SK-N-SH treated with all-trans-retinoic acid at 6 μM for 48 hours (cell line): ENCODE measurements around the gene DCAF15.

Experiments
- ATAC-seq: fragments of 200-7000 bp; cut with Tn5 transposase; 3 replicates; pipeline ENCODE4 v1.9.1; 2020; ENCODE audit warnings: mild to moderate bottlenecking, moderate library complexity
- ARNTL ChIP-seq: fragments of 450-650 bp; formaldehyde crosslinking; IDR thresholded peaks from 2 replicates; pipeline ENCODE4 v1.5.0; 2020; ENCODE audit warnings: low read depth, mild to moderate bottlenecking, moderate library complexity, borderline replicate concordance
- BACH2 ChIP-seq: fragments of 250-450 bp; sonication (Bioruptor Pico); IDR thresholded peaks from 2 replicates; pipeline ENCODE4 v1.9.0; 2021; ENCODE audit warnings: mild to moderate bottlenecking, borderline replicate concordance
- CSDC2 ChIP-seq: fragments of 250-450 bp; sonication (Bioruptor Pico); IDR thresholded peaks from 2 replicates; pipeline ENCODE4 v1.5.0; 2020; ENCODE audit warnings: mild to moderate bottlenecking, moderate library complexity
- ISL1 ChIP-seq: fragments of 250-450 bp; sonication (Bioruptor Pico); IDR thresholded peaks from 2 replicates; pipeline ENCODE4 v2.1.2; 2022; ENCODE audit warnings: mild to moderate bottlenecking, moderate library complexity
- OSR1 ChIP-seq: fragments of 250-450 bp; sonication (Bioruptor Pico); IDR thresholded peaks from 2 replicates; pipeline ENCODE4 v1.8.0; 2022; ENCODE audit warnings: moderate library complexity, mild to moderate bottlenecking, inconsistent platforms
- PPARA ChIP-seq: fragments of 250-450 bp; sonication (Bioruptor Pico); IDR thresholded peaks from 2 replicates; pipeline ENCODE4 v1.5.0; 2020; ENCODE audit warnings: mild to moderate bottlenecking, borderline replicate concordance
- RARB ChIP-seq: fragments of 250-450 bp; sonication (Bioruptor Pico); IDR thresholded peaks from 2 replicates; pipeline ENCODE4 v1.8.0; 2021; ENCODE audit warnings: mild to moderate bottlenecking, moderate library complexity
- TCF4 ChIP-seq: fragments of 250-450 bp; sonication (Bioruptor Pico); IDR thresholded peaks from 2 replicates; pipeline ENCODE4 v1.8.0; 2021; ENCODE audit warnings: mild to moderate bottlenecking, moderate library complexity, borderline replicate concordance
- ZC3H10 ChIP-seq: fragments of 250-450 bp; sonication (Bioruptor Pico); IDR thresholded peaks from 2 replicates; pipeline ENCODE4 v1.5.1; 2021; ENCODE audit warnings: mild to moderate bottlenecking, moderate library complexity
- ZNF565 ChIP-seq: fragments of 450-650 bp; formaldehyde crosslinking; conservative IDR thresholded peaks from 2 replicates; pipeline ENCODE4 v1.5.0; 2020; ENCODE audit warnings: low read depth, mild to moderate bottlenecking, moderate library complexity
- ZNF70 ChIP-seq: fragments of 450-650 bp; formaldehyde crosslinking; IDR thresholded peaks from 2 replicates; pipeline ENCODE4 v1.5.0; 2020; ENCODE audit warnings: mild to moderate bottlenecking, moderate library complexity
- TF ChIP-seq, protein P1 (sequence below): fragments of 250-450 bp; sonication (Bioruptor Pico); IDR thresholded peaks from 2 replicates; pipeline ENCODE4 v1.5.0; 2020; ENCODE audit warnings: mild to moderate bottlenecking, moderate library complexity
- TF ChIP-seq, protein P2 (sequence below): fragments of 250-450 bp; sonication (Bioruptor Pico); IDR thresholded peaks from 2 replicates; pipeline ENCODE4 v1.5.1; 2020; ENCODE audit warnings: low read depth, mild to moderate bottlenecking, moderate library complexity
- TF ChIP-seq, protein P3 (sequence below): fragments of 250-450 bp; sonication (Bioruptor Pico); IDR thresholded peaks from 2 replicates; pipeline ENCODE4 v1.8.0; 2021; ENCODE audit warnings: low read depth, mild to moderate bottlenecking, moderate library complexity, borderline replicate concordance
- TF ChIP-seq, protein P4 (sequence below): fragments of 250-450 bp; sonication (Bioruptor Pico); IDR thresholded peaks from 2 replicates; pipeline ENCODE4 v1.5.1; 2021; ENCODE audit warnings: mild to moderate bottlenecking, moderate library complexity

The DCAF15 gene, protein sequence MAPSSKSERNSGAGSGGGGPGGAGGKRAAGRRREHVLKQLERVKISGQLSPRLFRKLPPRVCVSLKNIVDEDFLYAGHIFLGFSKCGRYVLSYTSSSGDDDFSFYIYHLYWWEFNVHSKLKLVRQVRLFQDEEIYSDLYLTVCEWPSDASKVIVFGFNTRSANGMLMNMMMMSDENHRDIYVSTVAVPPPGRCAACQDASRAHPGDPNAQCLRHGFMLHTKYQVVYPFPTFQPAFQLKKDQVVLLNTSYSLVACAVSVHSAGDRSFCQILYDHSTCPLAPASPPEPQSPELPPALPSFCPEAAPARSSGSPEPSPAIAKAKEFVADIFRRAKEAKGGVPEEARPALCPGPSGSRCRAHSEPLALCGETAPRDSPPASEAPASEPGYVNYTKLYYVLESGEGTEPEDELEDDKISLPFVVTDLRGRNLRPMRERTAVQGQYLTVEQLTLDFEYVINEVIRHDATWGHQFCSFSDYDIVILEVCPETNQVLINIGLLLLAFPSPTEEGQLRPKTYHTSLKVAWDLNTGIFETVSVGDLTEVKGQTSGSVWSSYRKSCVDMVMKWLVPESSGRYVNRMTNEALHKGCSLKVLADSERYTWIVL

DNA sequence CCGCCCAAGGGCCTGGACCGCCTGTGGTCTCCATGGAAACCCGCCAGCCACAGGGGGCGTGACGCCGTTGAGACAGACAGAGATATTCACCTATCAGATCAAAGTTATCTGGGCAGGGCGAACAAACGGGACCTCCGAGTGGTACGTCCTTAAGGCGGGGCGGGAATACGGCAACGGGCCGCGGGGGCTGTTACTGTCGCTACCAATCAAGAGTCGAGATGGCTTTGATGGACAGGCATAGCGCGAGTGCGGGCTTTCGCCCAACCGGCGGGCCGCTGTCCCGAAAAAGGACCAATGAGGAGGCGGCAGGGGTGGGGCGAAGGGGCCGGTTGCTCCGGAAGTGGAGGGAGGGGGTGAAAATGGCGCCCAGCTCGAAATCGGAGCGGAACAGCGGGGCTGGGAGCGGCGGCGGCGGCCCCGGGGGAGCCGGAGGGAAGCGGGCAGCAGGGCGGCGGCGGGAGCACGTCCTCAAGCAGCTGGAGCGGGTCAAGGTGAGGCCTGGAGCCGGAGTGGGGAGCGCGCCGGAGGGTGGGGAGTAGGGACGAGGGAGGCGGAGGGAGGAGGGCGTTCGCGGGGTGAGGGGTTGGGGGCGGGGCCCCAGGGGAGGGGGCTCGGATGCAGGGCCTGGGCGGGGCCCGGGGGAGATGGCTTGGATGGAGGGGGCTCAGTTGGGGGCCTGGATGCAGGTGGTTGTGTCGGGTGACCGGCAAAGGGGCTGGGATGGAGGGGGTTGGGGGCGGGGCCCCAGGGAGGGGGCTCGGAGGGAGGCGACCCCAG lies at the start of gene DCAF15:
Gene DCAF15 (plus strand): TSS at position 356 of the 777 bp plus-strand sequence. CDS start 4 bp downstream, at position 360.
- TF ChIP-seq ISL1 (no peak), BACH2 (CRISPR knock-in tag) (no peak), ARNTL (CRISPR knock-in tag) (no peak)
- peak; percentile 97 for ATAC-seq

DNA sequence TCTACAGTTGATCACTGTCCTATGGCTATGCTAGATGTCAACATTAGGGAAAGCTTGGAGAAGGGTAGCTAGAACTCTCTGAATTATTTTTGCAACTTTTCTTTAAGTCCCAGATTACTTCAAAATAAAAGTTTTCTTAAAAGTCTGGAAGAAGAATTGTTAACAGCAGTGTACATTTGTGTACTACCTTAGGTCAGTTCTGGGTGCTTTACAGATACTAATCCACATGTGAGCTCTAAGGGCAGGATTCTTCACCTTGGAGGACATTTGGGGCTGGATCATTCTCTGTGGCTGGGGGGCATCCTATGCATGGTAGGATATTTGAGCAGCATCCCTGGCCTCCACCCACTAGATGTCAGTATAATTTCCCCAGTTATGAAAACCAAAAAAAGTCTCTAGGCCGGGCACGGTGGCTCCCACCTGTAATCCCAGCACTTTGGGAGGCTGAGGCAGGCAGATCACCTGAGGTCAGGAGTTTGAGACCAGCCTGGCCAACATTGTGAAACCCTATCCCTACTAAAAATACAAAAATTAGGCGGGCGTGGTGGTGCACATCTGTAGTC lies 49.2 kb upstream of the DCAF15 start:
- no peak for ATAC-seq
- TF ChIP-seq, protein P1, sequence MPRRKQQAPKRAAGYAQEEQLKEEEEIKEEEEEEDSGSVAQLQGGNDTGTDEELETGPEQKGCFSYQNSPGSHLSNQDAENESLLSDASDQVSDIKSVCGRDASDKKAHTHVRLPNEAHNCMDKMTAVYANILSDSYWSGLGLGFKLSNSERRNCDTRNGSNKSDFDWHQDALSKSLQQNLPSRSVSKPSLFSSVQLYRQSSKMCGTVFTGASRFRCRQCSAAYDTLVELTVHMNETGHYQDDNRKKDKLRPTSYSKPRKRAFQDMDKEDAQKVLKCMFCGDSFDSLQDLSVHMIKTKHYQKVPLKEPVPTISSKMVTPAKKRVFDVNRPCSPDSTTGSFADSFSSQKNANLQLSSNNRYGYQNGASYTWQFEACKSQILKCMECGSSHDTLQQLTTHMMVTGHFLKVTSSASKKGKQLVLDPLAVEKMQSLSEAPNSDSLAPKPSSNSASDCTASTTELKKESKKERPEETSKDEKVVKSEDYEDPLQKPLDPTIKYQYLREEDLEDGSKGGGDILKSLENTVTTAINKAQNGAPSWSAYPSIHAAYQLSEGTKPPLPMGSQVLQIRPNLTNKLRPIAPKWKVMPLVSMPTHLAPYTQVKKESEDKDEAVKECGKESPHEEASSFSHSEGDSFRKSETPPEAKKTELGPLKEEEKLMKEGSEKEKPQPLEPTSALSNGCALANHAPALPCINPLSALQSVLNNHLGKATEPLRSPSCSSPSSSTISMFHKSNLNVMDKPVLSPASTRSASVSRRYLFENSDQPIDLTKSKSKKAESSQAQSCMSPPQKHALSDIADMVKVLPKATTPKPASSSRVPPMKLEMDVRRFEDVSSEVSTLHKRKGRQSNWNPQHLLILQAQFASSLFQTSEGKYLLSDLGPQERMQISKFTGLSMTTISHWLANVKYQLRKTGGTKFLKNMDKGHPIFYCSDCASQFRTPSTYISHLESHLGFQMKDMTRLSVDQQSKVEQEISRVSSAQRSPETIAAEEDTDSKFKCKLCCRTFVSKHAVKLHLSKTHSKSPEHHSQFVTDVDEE = no peak
- no peak for TF ChIP-seq OSR1
- TF ChIP-seq, protein P2, sequence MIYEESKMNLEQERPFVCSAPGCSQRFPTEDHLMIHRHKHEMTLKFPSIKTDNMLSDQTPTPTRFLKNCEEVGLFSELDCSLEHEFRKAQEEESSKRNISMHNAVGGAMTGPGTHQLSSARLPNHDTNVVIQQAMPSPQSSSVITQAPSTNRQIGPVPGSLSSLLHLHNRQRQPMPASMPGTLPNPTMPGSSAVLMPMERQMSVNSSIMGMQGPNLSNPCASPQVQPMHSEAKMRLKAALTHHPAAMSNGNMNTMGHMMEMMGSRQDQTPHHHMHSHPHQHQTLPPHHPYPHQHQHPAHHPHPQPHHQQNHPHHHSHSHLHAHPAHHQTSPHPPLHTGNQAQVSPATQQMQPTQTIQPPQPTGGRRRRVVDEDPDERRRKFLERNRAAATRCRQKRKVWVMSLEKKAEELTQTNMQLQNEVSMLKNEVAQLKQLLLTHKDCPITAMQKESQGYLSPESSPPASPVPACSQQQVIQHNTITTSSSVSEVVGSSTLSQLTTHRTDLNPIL (CRISPR knock-in tag) = no peak

DNA sequence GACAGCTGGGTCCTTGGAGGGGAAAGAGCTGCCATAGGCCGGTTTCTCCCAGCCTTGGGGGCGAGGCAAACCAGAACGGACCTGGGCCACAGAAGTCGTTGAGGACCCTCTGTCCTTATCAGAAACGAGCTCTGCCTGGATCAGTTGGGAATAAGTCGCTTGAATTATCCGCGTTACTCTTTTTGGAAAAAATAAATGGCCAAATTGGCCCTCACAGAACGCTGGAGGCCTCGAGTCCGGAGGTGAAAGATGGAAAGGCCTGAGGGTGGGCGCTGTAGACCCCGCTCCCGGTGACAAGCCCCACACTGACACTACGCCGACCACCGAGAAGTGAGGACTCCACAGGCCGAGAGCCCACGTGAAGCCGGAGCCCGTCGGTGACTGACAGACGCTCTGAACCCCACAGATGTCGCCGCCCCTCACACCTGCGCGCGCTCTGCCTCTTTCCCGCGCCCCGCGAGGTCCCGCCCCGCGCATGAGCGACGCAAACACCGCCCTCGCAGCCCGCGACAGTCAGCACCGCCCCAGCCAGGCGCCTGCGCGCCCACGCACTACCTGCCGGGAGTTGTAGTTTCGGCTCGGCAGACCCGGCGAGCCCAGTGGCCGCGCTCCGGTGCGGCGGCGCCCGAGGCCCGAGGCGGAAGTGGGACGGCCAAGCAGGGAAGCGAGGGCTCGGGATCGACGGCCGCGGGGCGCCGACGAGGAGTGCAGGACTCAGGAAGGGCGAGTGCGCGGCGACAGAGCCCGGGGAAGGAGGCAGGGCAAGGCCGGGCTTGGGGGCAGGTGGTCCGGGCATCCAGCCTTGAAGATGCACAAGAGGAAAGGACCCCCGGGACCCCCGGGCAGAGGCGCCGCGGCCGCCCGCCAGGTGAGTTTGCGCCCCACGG lies 46.4 kb upstream of the DCAF15 start, which contains the start of the genes BRME1 and CC2D1A:
Gene BRME1 (minus strand): TSS at position 484 of the 887 bp plus-strand sequence. CDS start 1,225 bp downstream, outside the sequence.
Gene CC2D1A (plus strand): TSS at position 568 of the 887 bp plus-strand sequence. CDS start 241 bp downstream, at position 809.
- peak; percentile 100 for ATAC-seq
- TF ChIP-seq TCF4 (CRISPR knock-in tag) (no peak), RARB (CRISPR knock-in tag) (no peak)
- TF ChIP-seq, protein P3, sequence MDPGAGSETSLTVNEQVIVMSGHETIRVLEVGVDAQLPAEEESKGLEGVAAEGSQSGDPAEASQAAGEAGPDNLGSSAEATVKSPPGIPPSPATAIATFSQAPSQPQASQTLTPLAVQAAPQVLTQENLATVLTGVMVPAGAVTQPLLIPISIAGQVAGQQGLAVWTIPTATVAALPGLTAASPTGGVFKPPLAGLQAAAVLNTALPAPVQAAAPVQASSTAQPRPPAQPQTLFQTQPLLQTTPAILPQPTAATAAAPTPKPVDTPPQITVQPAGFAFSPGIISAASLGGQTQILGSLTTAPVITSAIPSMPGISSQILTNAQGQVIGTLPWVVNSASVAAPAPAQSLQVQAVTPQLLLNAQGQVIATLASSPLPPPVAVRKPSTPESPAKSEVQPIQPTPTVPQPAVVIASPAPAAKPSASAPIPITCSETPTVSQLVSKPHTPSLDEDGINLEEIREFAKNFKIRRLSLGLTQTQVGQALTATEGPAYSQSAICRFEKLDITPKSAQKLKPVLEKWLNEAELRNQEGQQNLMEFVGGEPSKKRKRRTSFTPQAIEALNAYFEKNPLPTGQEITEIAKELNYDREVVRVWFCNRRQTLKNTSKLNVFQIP = no peak
- TF ChIP-seq, all 23 proteins: peak for 0

DNA sequence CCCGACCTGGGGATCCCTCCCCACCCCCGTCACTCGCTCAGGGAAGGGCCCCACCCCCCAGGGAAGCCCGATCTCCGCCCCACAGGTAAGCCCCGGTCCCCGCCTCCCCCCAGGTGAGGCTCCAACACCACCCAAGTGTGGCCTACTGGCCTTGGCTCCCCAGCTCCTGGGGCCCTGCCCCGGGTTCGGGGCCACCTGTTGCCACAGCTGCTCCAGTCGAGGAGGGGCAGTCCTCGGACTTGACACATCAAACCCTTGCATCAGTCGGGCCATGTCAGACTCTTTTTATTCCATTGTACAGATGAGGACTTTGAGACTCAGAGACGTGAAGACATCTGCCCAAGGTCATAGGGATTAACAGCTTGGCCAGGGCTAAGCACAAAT lies 45.8 kb upstream of the DCAF15 start:
- TF ChIP-seq TCF4 (CRISPR knock-in tag) (no peak), ZNF565 (CRISPR knock-in tag) (no peak), OSR1 (no peak), CSDC2 (CRISPR knock-in tag) (no peak), ZNF70 (CRISPR knock-in tag) (no peak), ZC3H10 (CRISPR knock-in tag) (no peak), PPARA (no peak)
- TF ChIP-seq, protein P4, sequence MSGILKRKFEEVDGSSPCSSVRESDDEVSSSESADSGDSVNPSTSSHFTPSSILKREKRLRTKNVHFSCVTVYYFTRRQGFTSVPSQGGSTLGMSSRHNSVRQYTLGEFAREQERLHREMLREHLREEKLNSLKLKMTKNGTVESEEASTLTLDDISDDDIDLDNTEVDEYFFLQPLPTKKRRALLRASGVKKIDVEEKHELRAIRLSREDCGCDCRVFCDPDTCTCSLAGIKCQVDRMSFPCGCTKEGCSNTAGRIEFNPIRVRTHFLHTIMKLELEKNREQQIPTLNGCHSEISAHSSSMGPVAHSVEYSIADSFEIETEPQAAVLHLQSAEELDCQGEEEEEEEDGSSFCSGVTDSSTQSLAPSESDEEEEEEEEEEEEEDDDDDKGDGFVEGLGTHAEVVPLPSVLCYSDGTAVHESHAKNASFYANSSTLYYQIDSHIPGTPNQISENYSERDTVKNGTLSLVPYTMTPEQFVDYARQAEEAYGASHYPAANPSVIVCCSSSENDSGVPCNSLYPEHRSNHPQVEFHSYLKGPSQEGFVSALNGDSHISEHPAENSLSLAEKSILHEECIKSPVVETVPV (CRISPR knock-in tag) = no peak
- ATAC-seq = peak; percentile 13
